Spleen (tissue), 7 donors: Measurements from ENCODE around the gene ST3GAL4.

Experiments
- POLR2A ChIP-seq, 3 donors: fragments of 450-650 bp; IDR thresholded peaks; one replicate each; pipeline ENCODE4 v1.5.1; 2017; ENCODE audit warnings: antibody characterized with exemption in 3 of 3, mild to moderate bottlenecking in 1 of 3
- POLR2AphosphoS5 ChIP-seq, 3 donors: sonication (generic); formaldehyde crosslinking; IDR thresholded peaks; one replicate each; pipeline ENCODE4 v1.5.1; 2017; ENCODE audit warnings: antibody characterized with exemption in 3 of 3
- TF ChIP-seq, protein P1 (sequence below), 11 experiments: fragments of 200-600 bp in 7 of 11; fragments of 450-650 bp in 4 of 11; sonication (generic) in 4 of 11; IDR thresholded peaks in 8 of 11; conservative IDR thresholded peaks in 3 of 11; 1 replicate in 7 of 11; 2 replicates in 4 of 11; pipeline versions ENCODE4 v1.4.0 to v1.8.0; 2016 to 2021; ENCODE audit warnings: antibody characterized with exemption in 11 of 11, inconsistent platforms in 4 of 11, mild to moderate bottlenecking in 1 of 11
- donor health status: DM: no; HTN: no; CAD: no; lungs with moderate emphysema.
- donor health status: DM: no; HTN: no; CAD: no.
- donor health status: DM: no; HTN: no; CAD: no.

DNA sequence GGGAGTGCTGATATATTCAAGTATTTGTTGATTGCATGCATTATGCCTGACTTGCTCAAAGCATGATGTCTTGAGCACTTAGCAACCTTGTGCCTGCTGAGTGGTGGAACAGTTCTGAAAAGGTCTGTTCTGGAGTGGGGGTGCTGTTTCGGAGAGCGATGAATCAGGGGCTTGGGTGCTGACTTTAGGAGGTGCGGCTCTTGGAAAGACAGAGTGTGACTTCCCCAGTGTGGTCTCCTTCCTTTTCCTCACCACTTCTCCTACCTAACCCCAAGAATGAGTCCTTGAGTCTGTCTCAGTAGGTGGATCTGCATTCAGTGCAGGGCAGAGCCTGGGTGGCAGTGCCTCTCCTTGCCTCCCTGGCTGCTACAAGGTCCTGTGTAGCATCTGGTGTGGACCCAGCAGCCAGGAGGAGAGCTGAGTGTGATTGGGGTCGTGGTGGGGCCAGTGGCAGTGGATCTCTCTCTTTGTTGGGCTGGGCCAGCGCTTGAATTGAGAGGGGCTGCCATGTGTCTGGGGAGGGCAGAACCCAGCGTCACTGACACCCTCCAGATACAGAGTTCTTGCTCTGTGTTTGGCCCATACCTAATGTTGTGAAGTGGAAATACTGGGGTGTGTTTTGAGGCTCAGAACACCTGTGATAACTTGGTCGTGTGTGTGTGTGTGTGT is 35.9 kb downstream of the ST3GAL4 start:
- TF ChIP-seq POLR2A (IDR thresholded peaks at IDR 0.05) (no peak), POLR2AphosphoS5 (IDR thresholded peaks at IDR 0.05) (no peak)
- TF ChIP-seq, protein P1, sequence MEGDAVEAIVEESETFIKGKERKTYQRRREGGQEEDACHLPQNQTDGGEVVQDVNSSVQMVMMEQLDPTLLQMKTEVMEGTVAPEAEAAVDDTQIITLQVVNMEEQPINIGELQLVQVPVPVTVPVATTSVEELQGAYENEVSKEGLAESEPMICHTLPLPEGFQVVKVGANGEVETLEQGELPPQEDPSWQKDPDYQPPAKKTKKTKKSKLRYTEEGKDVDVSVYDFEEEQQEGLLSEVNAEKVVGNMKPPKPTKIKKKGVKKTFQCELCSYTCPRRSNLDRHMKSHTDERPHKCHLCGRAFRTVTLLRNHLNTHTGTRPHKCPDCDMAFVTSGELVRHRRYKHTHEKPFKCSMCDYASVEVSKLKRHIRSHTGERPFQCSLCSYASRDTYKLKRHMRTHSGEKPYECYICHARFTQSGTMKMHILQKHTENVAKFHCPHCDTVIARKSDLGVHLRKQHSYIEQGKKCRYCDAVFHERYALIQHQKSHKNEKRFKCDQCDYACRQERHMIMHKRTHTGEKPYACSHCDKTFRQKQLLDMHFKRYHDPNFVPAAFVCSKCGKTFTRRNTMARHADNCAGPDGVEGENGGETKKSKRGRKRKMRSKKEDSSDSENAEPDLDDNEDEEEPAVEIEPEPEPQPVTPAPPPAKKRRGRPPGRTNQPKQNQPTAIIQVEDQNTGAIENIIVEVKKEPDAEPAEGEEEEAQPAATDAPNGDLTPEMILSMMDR (IDR thresholded peaks at IDR 0.05 in 8 of 11, conservative IDR thresholded peaks at IDR 0.05 in 3 of 11) = no peak
